Measurements from ENCODE around the gene RAB17.

RAB17 gene

GRCh38 chr2:237534380-237534779 is 56.2 kb downstream of the RAB17 start:
- DNase-seq = no peak

DNA sequence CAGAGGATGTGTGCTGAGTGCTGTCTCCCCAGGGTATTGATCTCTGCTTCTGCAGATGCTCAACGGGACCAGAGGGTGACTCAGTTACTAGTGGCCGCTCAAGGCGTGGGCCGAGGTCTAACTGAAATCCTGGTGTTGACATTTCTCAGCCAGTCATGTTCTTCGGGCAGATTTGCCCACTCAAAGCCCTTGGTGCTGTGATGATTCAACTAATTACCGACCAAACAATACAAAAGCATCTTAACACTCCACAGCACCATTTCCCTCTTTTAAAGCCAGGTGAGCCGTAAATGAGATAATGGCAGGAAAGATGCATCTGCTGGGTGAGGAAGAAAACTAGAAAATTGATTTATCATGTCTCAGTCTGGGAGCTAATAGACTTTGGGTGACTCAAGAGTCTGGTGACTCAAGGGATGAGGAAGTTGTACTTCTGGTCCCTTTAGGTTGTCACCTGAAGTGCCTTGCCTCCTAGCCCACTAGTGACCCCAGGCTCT is 56.8 kb downstream of the RAB17 start:
- DNase-seq = no peak

- DNase-seq = no peak
Observed at GRCh38 chr2:237532160-237532559, 58.4 kb downstream of the RAB17 start.

GRCh38 chr2:237530472-237531433 is 59.8 kb downstream of the RAB17 start:
- DNase-seq = no peak

DNA sequence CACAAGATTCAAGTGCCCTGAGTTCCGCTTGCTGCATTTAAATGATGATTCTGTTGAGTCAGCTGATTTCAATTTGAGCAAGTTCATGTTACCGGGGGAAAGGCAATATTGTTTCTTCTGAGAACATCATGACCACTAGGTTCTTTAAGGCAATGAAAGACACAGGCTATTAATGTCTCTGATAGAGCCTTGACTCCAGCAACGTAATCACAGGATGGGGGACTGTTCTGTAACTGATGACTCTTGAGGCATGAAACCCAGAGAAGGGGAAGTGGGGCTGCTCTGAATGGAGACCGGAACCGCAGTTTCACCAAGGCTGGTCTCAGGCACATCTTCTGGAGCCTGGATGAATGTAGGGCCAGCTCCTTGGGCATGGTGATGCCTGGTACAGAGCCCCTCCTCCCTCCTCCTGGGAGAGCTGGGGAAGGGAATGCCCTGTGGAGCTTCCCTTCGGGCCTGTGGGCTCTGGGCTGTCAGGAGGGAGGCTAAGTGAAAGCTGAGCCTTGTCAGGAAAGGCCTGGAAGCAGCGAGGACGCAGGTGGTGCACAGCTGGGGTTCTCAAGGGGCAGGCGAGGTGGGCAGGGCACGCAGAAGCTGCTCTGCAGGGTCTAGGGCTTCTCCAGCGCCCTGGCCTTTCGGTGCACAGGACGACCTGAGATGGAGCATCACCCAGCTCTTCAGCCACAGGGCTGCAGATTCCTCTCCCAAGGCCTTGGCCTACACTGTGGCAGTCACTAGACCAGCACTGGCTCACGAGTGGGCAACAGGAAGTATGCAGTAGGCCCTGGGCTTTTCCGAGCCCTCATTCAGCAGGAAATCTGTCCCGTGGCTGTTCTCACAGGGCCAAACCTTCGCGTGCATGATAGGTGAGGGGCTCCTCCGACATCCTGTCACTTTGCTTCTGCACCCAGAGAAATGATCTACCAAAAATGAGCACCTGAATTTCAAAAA is 60.8 kb downstream of the RAB17 start:
- no peak for DNase-seq

DNA sequence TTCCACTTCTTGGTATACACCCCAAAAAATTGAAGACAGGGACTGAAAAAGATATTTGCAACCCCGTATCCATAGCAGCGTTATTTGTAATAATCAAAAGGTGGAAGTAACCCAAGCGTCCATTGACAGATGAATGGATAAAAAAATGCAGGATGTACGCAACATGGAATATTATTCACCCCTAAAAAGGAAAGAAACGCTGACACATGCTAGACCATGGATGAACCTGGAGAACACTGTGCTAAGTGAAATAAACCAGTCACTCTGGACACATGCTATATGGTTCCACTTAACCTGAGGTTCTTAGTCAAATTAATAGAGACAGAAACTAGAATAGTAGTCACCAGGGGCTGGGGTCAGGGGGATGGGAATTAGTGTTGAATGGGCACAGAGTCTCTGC is 62.8 kb downstream of the RAB17 start:
- DNase-seq = no peak

DNA sequence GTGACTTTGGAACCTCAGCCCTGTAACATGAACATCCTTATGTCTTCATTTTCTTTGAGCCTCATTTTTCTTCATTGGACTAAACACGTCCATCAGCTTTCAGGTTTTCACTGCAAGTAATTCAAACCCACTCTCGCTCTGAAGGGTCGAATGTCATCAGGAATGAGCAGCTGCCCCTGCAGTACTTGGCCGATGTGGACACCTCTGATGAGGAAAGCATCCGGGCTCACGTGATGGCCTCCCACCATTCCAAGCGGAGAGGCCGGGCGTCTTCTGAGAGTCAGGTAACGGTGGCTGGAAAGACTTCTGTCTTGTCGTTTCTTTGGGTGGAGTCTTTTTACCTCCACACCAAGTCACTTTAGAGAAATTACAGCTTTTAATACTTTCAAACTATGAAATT is 63.3 kb downstream of the RAB17 start:
- no peak for DNase-seq

DNA sequence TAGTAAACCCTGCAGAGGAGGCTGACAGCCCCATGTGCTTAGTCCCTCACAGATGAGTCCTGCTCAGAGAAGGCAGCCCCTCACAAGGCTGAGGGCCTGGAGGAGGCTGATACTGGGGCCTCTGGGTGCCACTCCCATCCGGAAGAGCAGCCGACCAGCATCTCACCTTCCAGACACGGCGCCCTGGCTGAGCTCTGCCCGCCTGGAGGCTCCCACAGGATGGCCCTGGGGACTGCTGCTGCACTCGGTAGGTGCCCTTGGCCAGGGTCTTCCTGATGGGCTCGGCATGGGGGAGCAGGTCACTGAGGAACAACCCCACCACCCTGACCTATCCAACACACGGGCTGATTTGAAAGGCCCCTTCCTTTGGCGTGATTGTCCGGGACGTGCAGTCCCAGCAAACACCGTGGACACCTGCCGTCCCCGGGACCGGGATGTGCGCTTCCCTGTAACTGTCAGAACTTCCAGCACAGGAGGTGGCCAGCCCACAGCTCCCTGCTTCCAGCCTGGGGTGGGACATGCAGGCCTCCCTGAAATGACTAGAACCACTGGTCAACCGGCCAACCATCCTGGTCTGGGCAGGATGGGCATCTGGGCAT is 64.9 kb downstream of the RAB17 start:
- no peak for DNase-seq

GRCh38 chr2:237524631-237525030 is 65.9 kb downstream of the RAB17 start:
- DNase-seq = no peak
